ENCODE measurements around the gene F13A1. TPM values are rescaled to one million over a fixed set of nuclear protein-coding genes. Genes with fewer than 3 reads are reported as not detected.

The F13A1 gene
- total and polyA plus RNA-seq, 2 of the 8 experiments (the other 6 are each of a cell fraction or from before 2014, with no cell fraction given), result 0.57 to 1.5 TPM

GRCh38 chr6:6193221-6193745 lies 127.2 kb downstream of the F13A1 start:
- Histone ChIP-seq H3K56ac (replicated peaks; ENCODE audit: insufficient read length, low read depth, low read length) (no peak overlapping the region), H3K23me2 (ENCODE audit: low read depth, low read length) (no peaks in the 10 kb centered on the region), H3K27ac (ENCODE audit: low read depth, low read length) (no peak overlapping the region), H4K5ac (ENCODE audit: insufficient read length, low read depth, low read length) (no peak overlapping the region), H2BK12ac (ENCODE audit: low read depth, low read length) (no peak overlapping the region), H4K8ac (ENCODE audit: extremely low read depth, insufficient read depth, low read length) (no peak overlapping the region), H2BK5ac (ENCODE audit: low read depth, low read length) (no peak overlapping the region), H3K27me3 (replicated peaks in 1 of 4; ENCODE audit: control insufficient read depth in 3 of 4, extremely low read depth in 1 of 4, insufficient read depth in 3 of 4, low read length in 3 of 4) (no peaks in the 10 kb centered on the region), H4K20me1 (replicated peaks in 1 of 2; ENCODE audit: control insufficient read depth in 1 of 2, insufficient read depth in 2 of 2, low read length in 2 of 2) (no peaks in the 10 kb centered on the region), H3K23ac (ENCODE audit: insufficient read length) (no peak overlapping the region), H2BK120ac (replicated peaks; ENCODE audit: low read depth, low read length) (no peak overlapping the region), H3K79me1 (ENCODE audit: low read depth, low read length) (no peaks in the 10 kb centered on the region), H4K91ac (replicated peaks; ENCODE audit: insufficient read length, low read length) (no peak overlapping the region), H2BK20ac (ENCODE audit: low read length) (no peak overlapping the region), H3K4ac (replicated peaks; ENCODE audit: insufficient read length, low read depth, low read length) (no peak overlapping the region), H3K9ac (replicated peaks in 1 of 4; ENCODE audit: extremely low read depth in 1 of 4, low read depth in 3 of 4, low read length in 3 of 4) (no peak overlapping the region), H3K4me3 (ENCODE audit: extremely low read depth in 1 of 4, insufficient read depth in 2 of 4, low read depth in 3 of 4, low read length in 4 of 4) (no peak overlapping the region), H2BK15ac (ENCODE audit: low read length) (no peak overlapping the region), H3K9me3 (ENCODE audit: insufficient read depth in 2 of 2, low read depth in 1 of 2, low read length in 1 of 2) (no peaks in the 10 kb centered on the region; a peak in 1 of 4 replicates), H3K36me3 (ENCODE audit: control insufficient read depth in 2 of 4, insufficient read depth in 4 of 4, low read length in 3 of 4) (no peaks in the 10 kb centered on the region), H2AK5ac (ENCODE audit: low read depth, low read length) (no peak overlapping the region), H3K18ac (ENCODE audit: extremely low read depth, low read length) (no peak overlapping the region), H3K4me1 (replicated peaks in 1 of 4; ENCODE audit: control insufficient read depth in 3 of 4, insufficient read depth in 4 of 4, low read length in 3 of 4) (peaks cover 0 to 2% (median 0%) of the 10 kb centered on the region in 4 experiments; a peak in 2 of 7 replicates), H2AFZ (ENCODE audit: low read length) (no peak overlapping the region), H3K4me2 (ENCODE audit: insufficient read depth in 1 of 2, low read depth in 2 of 2, low read length in 2 of 2) (no peak overlapping the region), H3K79me2 (ENCODE audit: control insufficient read depth in 1 of 2, insufficient read depth in 2 of 2, low read length in 2 of 2) (no peaks in the 10 kb centered on the region), H3K14ac (ENCODE audit: insufficient read length) (no peak overlapping the region)
- 88% methylated on average over 7 of the region's 7 CpGs; no CpG with 5 or more reads in 1 of the 2 experiments for WGBS, 2 experiments (ENCODE audit: extremely low coverage in 1 of 2, insufficient coverage in 1 of 2, insufficient read length in 1 of 2, insufficient replicate concordance in 2 of 2, low coverage in 1 of 2, low lambda C conversion rate in 2 of 2, missing lambda C conversion rate in 1 of 2)
- DNase-seq (ENCODE audit: low read depth in 1 of 2, low spot score in 2 of 2), result no peak
- no peak for FAIRE-seq
- TF ChIP-seq GTF2F1 (IDR thresholded peaks at IDR 0.05; ENCODE audit: borderline replicate concordance, low read depth, low read length), result no peak
- no peak for TF ChIP-seq SAP30 (IDR thresholded peaks at IDR 0.05; ENCODE audit: insufficient read depth, insufficient replicate concordance, low read length)
- no peak for TF ChIP-seq HDAC6 (IDR thresholded peaks at IDR 0.05; ENCODE audit: low read depth, low read length)
- TF ChIP-seq EP300 (IDR thresholded peaks at IDR 0.05; ENCODE audit: borderline replicate concordance in 1 of 2, low read depth in 2 of 2, low read length in 2 of 2), result no peak
- TF ChIP-seq CREB1 (IDR thresholded peaks at IDR 0.05), result no peak
- no peak for TF ChIP-seq CHD2 (IDR thresholded peaks at IDR 0.05; ENCODE audit: low read length)
- TF ChIP-seq BCL11A (IDR thresholded peaks at IDR 0.05; ENCODE audit: low read depth in 2 of 2, low read length in 2 of 2), result no peak
- no peak for TF ChIP-seq KDM5A (IDR thresholded peaks at IDR 0.05; ENCODE audit: low read length)
- no peak for TF ChIP-seq CHD1 (IDR thresholded peaks at IDR 0.05; ENCODE audit: low read depth, low read length)
- no peak for TF ChIP-seq JUND (IDR thresholded peaks at IDR 0.05; ENCODE audit: low read length)
- CTCF ChIA-PET (ENCODE audit: partially characterized antibody), result interaction anchor here (1.9 kb wide), 1 partner anchor 24 kb away, joined by 5 read pairs; no protein-coding TSS in a partner anchor
- POLR2A ChIA-PET (ENCODE audit: partially characterized antibody), result no interaction called here

Measured in H1 (cell line).